Myometrial cell (primary cell): ENCODE measurements around the gene HELZ. TPM values are rescaled to one million over a fixed set of nuclear protein-coding genes. Genes with fewer than 3 reads are reported as not detected.

Experiments
- total RNA-seq: library from RNA; depleted of rRNA; stranded (reverse); fragments of >200 nt; gene quantifications from 2 replicates; pipeline ENCODE4 v1.2.3, GENCODE V29; 2015

HELZ gene, protein sequence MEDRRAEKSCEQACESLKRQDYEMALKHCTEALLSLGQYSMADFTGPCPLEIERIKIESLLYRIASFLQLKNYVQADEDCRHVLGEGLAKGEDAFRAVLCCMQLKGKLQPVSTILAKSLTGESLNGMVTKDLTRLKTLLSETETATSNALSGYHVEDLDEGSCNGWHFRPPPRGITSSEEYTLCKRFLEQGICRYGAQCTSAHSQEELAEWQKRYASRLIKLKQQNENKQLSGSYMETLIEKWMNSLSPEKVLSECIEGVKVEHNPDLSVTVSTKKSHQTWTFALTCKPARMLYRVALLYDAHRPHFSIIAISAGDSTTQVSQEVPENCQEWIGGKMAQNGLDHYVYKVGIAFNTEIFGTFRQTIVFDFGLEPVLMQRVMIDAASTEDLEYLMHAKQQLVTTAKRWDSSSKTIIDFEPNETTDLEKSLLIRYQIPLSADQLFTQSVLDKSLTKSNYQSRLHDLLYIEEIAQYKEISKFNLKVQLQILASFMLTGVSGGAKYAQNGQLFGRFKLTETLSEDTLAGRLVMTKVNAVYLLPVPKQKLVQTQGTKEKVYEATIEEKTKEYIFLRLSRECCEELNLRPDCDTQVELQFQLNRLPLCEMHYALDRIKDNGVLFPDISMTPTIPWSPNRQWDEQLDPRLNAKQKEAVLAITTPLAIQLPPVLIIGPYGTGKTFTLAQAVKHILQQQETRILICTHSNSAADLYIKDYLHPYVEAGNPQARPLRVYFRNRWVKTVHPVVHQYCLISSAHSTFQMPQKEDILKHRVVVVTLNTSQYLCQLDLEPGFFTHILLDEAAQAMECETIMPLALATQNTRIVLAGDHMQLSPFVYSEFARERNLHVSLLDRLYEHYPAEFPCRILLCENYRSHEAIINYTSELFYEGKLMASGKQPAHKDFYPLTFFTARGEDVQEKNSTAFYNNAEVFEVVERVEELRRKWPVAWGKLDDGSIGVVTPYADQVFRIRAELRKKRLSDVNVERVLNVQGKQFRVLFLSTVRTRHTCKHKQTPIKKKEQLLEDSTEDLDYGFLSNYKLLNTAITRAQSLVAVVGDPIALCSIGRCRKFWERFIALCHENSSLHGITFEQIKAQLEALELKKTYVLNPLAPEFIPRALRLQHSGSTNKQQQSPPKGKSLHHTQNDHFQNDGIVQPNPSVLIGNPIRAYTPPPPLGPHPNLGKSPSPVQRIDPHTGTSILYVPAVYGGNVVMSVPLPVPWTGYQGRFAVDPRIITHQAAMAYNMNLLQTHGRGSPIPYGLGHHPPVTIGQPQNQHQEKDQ (N-terminal part only)
- total RNA-seq, result 12.1 and 14.5 TPM in 2 replicates

GRCh38 chr17:67245073-67245693, at the start of gene HELZ:
Gene HELZ, minus strand, starts transcription at chr17:67245196. Its CDS starts 26,392 bp downstream, at chr17:67218804.

DNA sequence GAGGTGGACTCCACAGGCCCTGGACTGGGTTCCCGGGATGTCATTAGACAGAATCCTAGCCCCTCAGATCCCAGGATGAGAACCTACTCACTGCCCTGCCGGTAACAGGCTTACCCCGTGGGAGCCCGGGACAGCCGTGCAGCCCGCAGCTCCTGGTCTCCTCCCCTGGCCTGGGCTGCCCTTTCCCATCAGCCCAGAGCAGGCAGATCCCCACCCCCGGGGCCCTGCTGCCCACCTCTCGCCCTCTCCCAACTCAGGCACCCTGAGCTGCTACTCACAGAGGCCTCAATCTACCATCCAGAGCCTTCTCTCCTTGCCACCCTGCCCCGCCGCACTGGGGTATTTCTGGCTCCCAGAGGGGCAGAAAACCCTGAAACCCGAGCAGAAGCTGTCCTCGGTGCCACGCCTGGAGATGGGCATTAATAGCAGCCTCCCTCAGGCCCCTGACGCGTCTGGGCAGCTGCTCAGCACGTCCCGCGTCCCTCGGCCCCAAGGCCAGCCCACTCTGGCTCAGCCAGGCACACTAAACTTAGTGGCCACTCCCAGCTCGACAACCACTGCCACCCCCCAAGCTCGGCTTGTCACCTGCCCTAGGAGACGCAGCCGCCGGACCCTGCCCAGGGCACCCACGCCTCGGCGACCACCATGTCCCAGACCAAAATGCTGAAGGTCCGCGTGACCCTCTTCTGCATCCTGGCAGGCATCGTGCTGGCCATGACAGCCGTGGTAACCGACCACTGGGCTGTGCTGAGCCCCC, 200.8 kb downstream of the HELZ start, which contains the start of gene CACNG1:
CACNG1 (plus strand) TSS at position 539 of the 757 bp plus-strand sequence; CDS start at position 646, 107 bp downstream.

Other genes starting within 250 kb of the HELZ start
- not detected in 2 replicates for gene CACNG1, start 200.6 kb downstream of the HELZ start, total RNA-seq
- 19.3 and 21.8 TPM in 2 replicates for gene PSMD12, start 121.4 kb upstream of the HELZ start, total RNA-seq
- gene PITPNC1, start 132.1 kb upstream of the HELZ start, total RNA-seq, result 3.0 and 6.1 TPM in 2 replicates